RWPE1 (cell line): ENCODE data around the gene SRD5A3.
A peak's percentile ranks its signal among the peaks of the same experiment; 100 is the strongest.

Source experiments
- CTCF ChIA-PET: fragments of 350-600 bp; sonication (Branson Sonifier 250); formaldehyde crosslinking; extraction: SDS; loops from one replicate; lab custom pipeline; 2021; lab: Yijun Ruan, JAX
- POLR2A ChIA-PET: fragments of 400-600 bp; formaldehyde crosslinking; extraction: SDS; loops from one replicate; lab custom pipeline; 2020; ENCODE audit warnings: antibody characterized with exemption; ENCODE audit not compliant: low non-redundant PET; lab: Yijun Ruan, JAX
- DNase-seq: peaks from one replicate; pipeline ENCODE4 v3.0.0; 2012; ENCODE audit warnings: low spot score
- H3K27ac ChIP-seq: fragments of 450-650 bp; 2 replicates; pipeline ENCODE4 v1.5.1; 2017
- TF ChIP-seq, protein P1 (sequence below): fragments of 450-650 bp; conservative IDR thresholded peaks from 2 replicates; pipeline ENCODE4 v1.5.1; 2017; ENCODE audit warnings: low read depth, mild to moderate bottlenecking

The SRD5A3 gene

DNA sequence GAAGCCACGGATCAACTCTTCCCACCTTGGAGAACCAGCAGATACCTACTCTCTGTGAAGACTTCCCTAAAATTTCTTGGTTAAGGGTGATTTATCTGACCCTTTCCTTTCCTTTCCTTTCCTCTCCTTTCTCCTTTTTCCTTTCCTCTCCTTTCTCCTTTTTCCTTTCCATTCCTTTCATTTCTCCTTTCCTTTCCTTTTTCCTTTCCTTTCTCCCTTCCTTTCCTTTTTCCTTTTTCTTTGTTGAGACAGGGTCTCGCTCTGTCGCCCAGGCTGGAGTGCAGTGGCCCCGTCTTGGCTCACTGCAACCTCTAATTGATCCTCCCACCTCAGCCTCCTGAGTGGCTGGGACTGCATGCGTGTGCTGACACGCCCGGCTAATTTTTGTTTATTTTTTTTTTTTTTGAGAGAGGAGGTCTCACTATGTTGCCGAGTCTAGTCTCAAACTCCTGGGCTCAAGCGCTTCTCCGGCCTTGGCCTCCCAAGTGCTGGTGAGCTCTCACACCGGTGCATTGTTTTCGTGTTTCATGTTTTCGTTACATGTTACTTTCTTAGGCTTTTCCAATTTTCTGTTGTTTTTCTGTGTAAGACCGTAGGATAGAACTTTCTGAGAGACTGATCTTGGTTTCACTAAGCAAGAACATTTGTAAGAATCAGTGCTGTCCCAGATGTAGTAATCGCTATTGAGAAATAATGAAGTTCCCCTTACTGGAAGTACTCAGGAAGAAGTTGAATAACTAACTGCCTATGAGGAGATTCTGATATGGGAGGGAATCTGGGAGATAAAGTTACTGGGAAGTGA, 51.7 kb downstream of the SRD5A3 start:
- TF ChIP-seq, protein P1, sequence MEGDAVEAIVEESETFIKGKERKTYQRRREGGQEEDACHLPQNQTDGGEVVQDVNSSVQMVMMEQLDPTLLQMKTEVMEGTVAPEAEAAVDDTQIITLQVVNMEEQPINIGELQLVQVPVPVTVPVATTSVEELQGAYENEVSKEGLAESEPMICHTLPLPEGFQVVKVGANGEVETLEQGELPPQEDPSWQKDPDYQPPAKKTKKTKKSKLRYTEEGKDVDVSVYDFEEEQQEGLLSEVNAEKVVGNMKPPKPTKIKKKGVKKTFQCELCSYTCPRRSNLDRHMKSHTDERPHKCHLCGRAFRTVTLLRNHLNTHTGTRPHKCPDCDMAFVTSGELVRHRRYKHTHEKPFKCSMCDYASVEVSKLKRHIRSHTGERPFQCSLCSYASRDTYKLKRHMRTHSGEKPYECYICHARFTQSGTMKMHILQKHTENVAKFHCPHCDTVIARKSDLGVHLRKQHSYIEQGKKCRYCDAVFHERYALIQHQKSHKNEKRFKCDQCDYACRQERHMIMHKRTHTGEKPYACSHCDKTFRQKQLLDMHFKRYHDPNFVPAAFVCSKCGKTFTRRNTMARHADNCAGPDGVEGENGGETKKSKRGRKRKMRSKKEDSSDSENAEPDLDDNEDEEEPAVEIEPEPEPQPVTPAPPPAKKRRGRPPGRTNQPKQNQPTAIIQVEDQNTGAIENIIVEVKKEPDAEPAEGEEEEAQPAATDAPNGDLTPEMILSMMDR = no peak
- H3K27ac ChIP-seq = peak overlapping the region; percentile 92
- CTCF ChIA-PET = interaction anchor here (4.1 kb wide), 1 partner anchor 51 kb away, joined by 21 read pairs; the partner anchor contains the start of gene SRD5A3
- POLR2A ChIA-PET = no interaction called here
- DNase-seq = peak; percentile 53

GRCh38 chr4:55398461-55398860, 52.4 kb downstream of the SRD5A3 start:
- TF ChIP-seq, protein P1 = no peak
- H3K27ac ChIP-seq = no peak overlapping the region
- ChIA-PET POLR2A (no interaction called here), CTCF (interaction anchor here (0.6 to 4.1 kb wide), 3 partner anchors 46 to 125 kb away, joined by 3 to 21 read pairs (median 5); partner anchors contain the start of gene SRD5A3)
- peak; percentile 26 for DNase-seq

DNA sequence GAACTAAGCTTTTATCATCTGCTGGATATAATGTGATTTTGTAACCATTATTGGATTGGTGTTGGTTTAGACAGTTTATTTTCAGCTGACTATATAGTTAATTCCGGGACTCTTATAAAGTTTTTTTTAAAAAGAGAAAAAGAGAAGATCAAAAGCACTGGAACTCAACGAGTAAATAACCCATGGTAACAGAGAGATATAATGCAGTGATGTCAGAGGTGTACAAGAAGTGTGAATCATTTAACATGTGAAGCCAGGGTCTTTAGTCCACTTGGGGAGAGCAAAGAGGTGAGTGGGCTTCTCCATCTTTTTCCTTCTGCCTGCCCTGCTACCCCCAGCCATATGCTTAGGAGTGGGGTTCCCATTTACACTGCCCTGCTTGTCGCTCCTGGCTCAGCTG, 52.9 kb downstream of the SRD5A3 start:
- POLR2A ChIA-PET = no interaction called here
- CTCF ChIA-PET = interaction anchor here (0.6 to 4.1 kb wide), 3 partner anchors 45 to 125 kb away, joined by 3 to 21 read pairs (median 5); partner anchors contain the start of gene SRD5A3
- DNase-seq = no peak
- peak overlapping the region; percentile 59 for H3K27ac ChIP-seq
- TF ChIP-seq, protein P1 = no peak

GRCh38 chr4:55399581-55399980, 53.5 kb downstream of the SRD5A3 start:
- DNase-seq = no peak
- POLR2A ChIA-PET = no interaction called here
- CTCF ChIA-PET = interaction anchor here (4.1 kb wide), 1 partner anchor 53 kb away, joined by 21 read pairs; the partner anchor contains the start of gene SRD5A3
- no peak overlapping the region for H3K27ac ChIP-seq
- TF ChIP-seq, protein P1 = no peak

- POLR2A ChIA-PET = no interaction called here
- CTCF ChIA-PET = no interaction called here
- no peak for DNase-seq
- H3K27ac ChIP-seq = no peak overlapping the region
- TF ChIP-seq, protein P1 = no peak
These were observed 59.0 kb downstream of the SRD5A3 start for GRCh38 chr4:55405073-55405472.

- ChIA-PET POLR2A (no interaction called here), CTCF (no interaction called here)
- H3K27ac ChIP-seq = no peak overlapping the region
- DNase-seq = no peak
- TF ChIP-seq, protein P1 = no peak
These were observed 60.5 kb downstream of the SRD5A3 start for GRCh38 chr4:55406545-55406944.
